Measurements from ENCODE around the gene CDKN1C. TPM values are rescaled to one million over a fixed set of nuclear protein-coding genes. Genes with fewer than 3 reads are reported as not detected.

Gene CDKN1C
- total and polyA plus RNA-seq, 2 of the 8 experiments (the other 6 are each of a cell fraction or from before 2014, with no cell fraction given), result 12.8 to 14.1 TPM

DNA sequence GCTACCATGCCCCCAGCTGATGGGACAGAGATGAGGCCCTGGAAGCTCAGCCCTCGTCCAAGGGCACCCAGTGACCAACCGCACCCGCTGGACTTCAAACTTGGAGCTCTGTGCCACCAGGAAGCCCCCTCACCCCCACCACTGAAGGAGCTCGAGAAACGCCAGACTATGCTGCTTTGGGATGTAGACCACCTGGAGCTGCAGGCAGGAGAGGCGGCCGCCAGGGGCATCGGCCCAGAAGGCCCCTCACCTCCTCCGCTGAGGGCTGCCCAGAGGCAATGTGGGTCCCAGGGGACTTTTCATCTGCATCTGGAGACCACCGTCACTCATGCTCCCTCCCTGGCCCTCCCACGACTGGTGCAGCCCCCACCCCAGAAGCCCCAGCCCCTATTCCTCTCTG lies 28.3 kb downstream of the CDKN1C start:
- CTCF ChIA-PET (ENCODE audit: partially characterized antibody), result interaction anchor here (0.7 to 3.1 kb wide), 10 partner anchors 10 to 324 kb away, joined by 3 to 22 read pairs (median 4); partner anchors contain the start of gene CDKN1C

More for the DNA sequence above, 28.3 kb downstream of the CDKN1C start:
- H2BK15ac ChIP-seq (ENCODE audit: low read length), result no peak overlapping the region
- H4K20me1 ChIP-seq (replicated peaks in 1 of 2; ENCODE audit: control insufficient read depth in 1 of 2, insufficient read depth in 2 of 2, low read length in 2 of 2), result peaks cover 0 to 2% of the 10 kb centered on the region in 2 experiments
- no peak for DNase-seq (ENCODE audit: low read depth in 1 of 2, low spot score in 2 of 2)
- peaks cover 7 to 51% (median 36%) of the 10 kb centered on the region in 4 experiments for H3K27me3 ChIP-seq (replicated peaks in 1 of 4; ENCODE audit: control insufficient read depth in 3 of 4, extremely low read depth in 1 of 4, insufficient read depth in 3 of 4, low read length in 3 of 4)
- FAIRE-seq, result no peak
- H2AK5ac ChIP-seq (ENCODE audit: low read depth, low read length), result no peak overlapping the region
- H3K4me2 ChIP-seq (ENCODE audit: insufficient read depth in 1 of 2, low read depth in 2 of 2, low read length in 2 of 2), result no peak overlapping the region
- H3K4me3 ChIP-seq (ENCODE audit: extremely low read depth in 1 of 4, insufficient read depth in 2 of 4, low read depth in 3 of 4, low read length in 4 of 4), result no peak overlapping the region
- H2AFZ ChIP-seq (ENCODE audit: low read length), result no peak overlapping the region
- H3K79me1 ChIP-seq (ENCODE audit: low read depth, low read length), result no peaks in the 10 kb centered on the region
- no peak overlapping the region for H2BK5ac ChIP-seq (ENCODE audit: low read depth, low read length)
- H3K18ac ChIP-seq (ENCODE audit: extremely low read depth, low read length), result no peak overlapping the region
- TF ChIP-seq SUZ12 (IDR thresholded peaks at IDR 0.05; ENCODE audit: low read length) (no peak), EZH2 (IDR thresholded peaks at IDR 0.05; ENCODE audit: low read depth, low read length, severe bottlenecking) (no peak), CTCF (IDR thresholded peaks at IDR 0.05; ENCODE audit: control extremely low read depth in 1 of 3, insufficient read depth in 1 of 3, low read depth in 1 of 3, low read length in 3 of 3) (peak in 2 of 3 experiments; percentile 28 to 44; a peak in 2 of 4 replicates), RAD21 (IDR thresholded peaks at IDR 0.05 in 1 of 2, conservative IDR thresholded peaks at IDR 0.05 in 1 of 2; ENCODE audit: low read depth in 2 of 2, low read length in 2 of 2) (peak in 1 of 2 experiments; percentile 19; a peak in 1 of 4 replicates)
- 81% methylated on average over 9 of the region's 11 CpGs; no CpG with 5 or more reads in 1 of the 2 experiments for WGBS, 2 experiments (ENCODE audit: extremely low coverage in 1 of 2, insufficient coverage in 1 of 2, insufficient read length in 1 of 2, insufficient replicate concordance in 2 of 2, low coverage in 1 of 2, low lambda C conversion rate in 2 of 2, missing lambda C conversion rate in 1 of 2)
- H3K4ac ChIP-seq (replicated peaks; ENCODE audit: insufficient read length, low read depth, low read length), result no peak overlapping the region
- H2BK12ac ChIP-seq (ENCODE audit: low read depth, low read length), result no peak overlapping the region
- H2BK20ac ChIP-seq (ENCODE audit: low read length), result no peak overlapping the region
- no peak overlapping the region for H4K5ac ChIP-seq (ENCODE audit: insufficient read length, low read depth, low read length)
- no peak overlapping the region for H2BK120ac ChIP-seq (replicated peaks; ENCODE audit: low read depth, low read length)
- no peaks in the 10 kb centered on the region for H3K36me3 ChIP-seq (ENCODE audit: control insufficient read depth in 2 of 4, insufficient read depth in 4 of 4, low read length in 3 of 4)
- no peak overlapping the region for H4K8ac ChIP-seq (ENCODE audit: extremely low read depth, insufficient read depth, low read length)
- H3K27ac ChIP-seq (ENCODE audit: low read depth, low read length), result no peak overlapping the region
- no peak overlapping the region for H3K9ac ChIP-seq (replicated peaks in 1 of 4; ENCODE audit: extremely low read depth in 1 of 4, low read depth in 3 of 4, low read length in 3 of 4)
- peaks cover 6% of the 10 kb centered on the region; the same call in 1 of the 2 replicates for H3K23me2 ChIP-seq (ENCODE audit: low read depth, low read length)
- H3K23ac ChIP-seq (ENCODE audit: insufficient read length), result no peak overlapping the region
- no peaks in the 10 kb centered on the region for H3K79me2 ChIP-seq (ENCODE audit: control insufficient read depth in 1 of 2, insufficient read depth in 2 of 2, low read length in 2 of 2)
- no peak overlapping the region for H3K56ac ChIP-seq (replicated peaks; ENCODE audit: insufficient read length, low read depth, low read length)
- POLR2A ChIA-PET (ENCODE audit: partially characterized antibody), result no interaction called here
- H3K14ac ChIP-seq (ENCODE audit: insufficient read length), result no peak overlapping the region
- peaks cover 0 to 18% (median 7%) of the 10 kb centered on the region in 4 experiments; a peak in 6 of 7 replicates for H3K4me1 ChIP-seq (replicated peaks in 1 of 4; ENCODE audit: control insufficient read depth in 3 of 4, insufficient read depth in 4 of 4, low read length in 3 of 4)
- no peak overlapping the region for H4K91ac ChIP-seq (replicated peaks; ENCODE audit: insufficient read length, low read length)
- H3K9me3 ChIP-seq (ENCODE audit: insufficient read depth in 2 of 2, low read depth in 1 of 2, low read length in 1 of 2), result no peaks in the 10 kb centered on the region; a peak in 1 of 4 replicates

Data from H1 (cell line).